K562 (cell line): Measurements from ENCODE around the gene CHCT1. TPM values are rescaled to one million over a fixed set of nuclear protein-coding genes. Genes with fewer than 3 reads are reported as not detected.
A peak's percentile ranks its signal among the peaks of the same experiment; 100 is the strongest.

Experiments used
- ATAC-seq: fragments of 200-7000 bp; cut with Tn5 transposase; 3 replicates; pipeline ENCODE4 v1.9.1; 2020; ENCODE audit warnings: moderate library complexity
- BruUV-seq: library from RNA; stranded (reverse); fragments of 400-500 nt; replicated peaks from 2 replicates; lab custom pipeline; 2021; lab: Mats Ljungman, UMichigan
- CTCF ChIA-PET: fragments of 300-600 bp; formaldehyde crosslinking; extraction: SDS; loops from one replicate; lab custom pipeline; 2021; ENCODE audit warnings: low intra/inter-chr PET ratio; lab: Yijun Ruan, JAX
- POLR2A ChIA-PET: fragments of 300-600, 350-650 bp; sonication (Branson Sonifier 250); formaldehyde crosslinking; extraction: SDS; loops from one replicate; lab custom pipeline; 2021; ENCODE audit warnings: antibody characterized with exemption, inconsistent platforms; lab: Yijun Ruan, JAX
- DNase-seq, 4 experiments: peaks; one replicate each; pipeline versions ENCODE4 v3.0.0 to v3.0.0-alpha.2; 2011 to 2018; ENCODE audit warnings: low spot score in 3 of 4, mixed read lengths in 3 of 4; ENCODE audit errors: extremely low read depth in 1 of 4
- FAIRE-seq: peaks from 2 replicates; lab custom pipeline; 2011; peaks lifted over from hg19 to GRCh38; lab: Jason Lieb, UNC
- H2AFZ ChIP-seq: 2 replicates; pipeline ENCODE4 v1.6.0; 2011; ENCODE audit warnings: low read depth, low read length, control low read depth, inconsistent platforms
- H3K27ac ChIP-seq: fragments of 200-600 bp; 3 replicates; pipeline ENCODE4 v1.8.0; 2011; ENCODE audit warnings: low read depth, mild to moderate bottlenecking, control low read depth, inconsistent platforms, low read length, moderate library complexity, mixed read lengths; ENCODE audit errors: extremely low read depth
- H3K27me3 ChIP-seq, 2 experiments: fragments of 300-600 bp in 1 of 2; 2 replicates in 1 of 2; 3 replicates in 1 of 2; pipeline versions ENCODE4 v1.6.0 to v1.8.0; 2011; ENCODE audit warnings: inconsistent platforms in 2 of 2, low read length in 2 of 2, mild to moderate bottlenecking in 1 of 2, mixed read lengths in 1 of 2, moderate library complexity in 1 of 2; ENCODE audit not compliant: control insufficient read depth in 2 of 2, insufficient read depth in 2 of 2
- H3K36me3 ChIP-seq: fragments of 300-600 bp; 3 replicates; pipeline ENCODE4 v1.8.0; 2011; ENCODE audit warnings: mild to moderate bottlenecking, low read length, inconsistent platforms; ENCODE audit not compliant: control insufficient read depth, insufficient read depth
- H3K4me1 ChIP-seq, 2 experiments: fragments of 200-600 bp in 1 of 2; replicated peaks in 1 of 2; 2 replicates in 1 of 2; 3 replicates in 1 of 2; pipeline versions ENCODE4 v1.5.1 to v1.8.0; 2011; ENCODE audit warnings: inconsistent platforms in 2 of 2, low read length in 2 of 2, mild to moderate bottlenecking in 1 of 2, mixed read lengths in 1 of 2, moderate library complexity in 1 of 2; ENCODE audit not compliant: control insufficient read depth in 2 of 2, insufficient read depth in 2 of 2
- H3K4me2 ChIP-seq: 2 replicates; pipeline ENCODE4 v1.6.1; 2011; ENCODE audit warnings: low read length, control low read depth, inconsistent platforms, mixed read lengths; ENCODE audit not compliant: insufficient read depth
- H3K4me3 ChIP-seq: fragments of 200-600 bp; sonication (generic), shearing (Covaris generic); 2 replicates; pipeline ENCODE4 v1.5.1; 2016; ENCODE audit warnings: control low read depth, inconsistent platforms
- H3K79me2 ChIP-seq: fragments of 200-600 bp; 3 replicates; pipeline ENCODE4 v1.8.0; 2011; ENCODE audit warnings: low read length, inconsistent platforms; ENCODE audit not compliant: control insufficient read depth, insufficient read depth
- H3K9ac ChIP-seq, 2 experiments: 2 replicates each; pipeline versions ENCODE4 v1.6.0 to v1.6.1; 2011; ENCODE audit warnings: low read depth in 2 of 2, low read length in 2 of 2, control low read depth in 1 of 2, inconsistent platforms in 1 of 2, mild to moderate bottlenecking in 1 of 2, mixed read lengths in 1 of 2; ENCODE audit not compliant: insufficient read depth in 1 of 2
- H3K9me1 ChIP-seq: one replicate; pipeline ENCODE4 v1.6.0; 2011; ENCODE audit warnings: inconsistent platforms, mild to moderate bottlenecking, low read length, moderate library complexity; ENCODE audit not compliant: control insufficient read depth, insufficient read depth
- H3K9me3 ChIP-seq: replicated peaks from 2 replicates; pipeline ENCODE4 v1.5.1; 2011; ENCODE audit warnings: low read depth, low read length, inconsistent platforms; ENCODE audit not compliant: control insufficient read depth, insufficient read depth
- H4K20me1 ChIP-seq: replicated peaks from 2 replicates; pipeline ENCODE4 v1.6.1; 2011; ENCODE audit warnings: low read length, inconsistent platforms, mixed read lengths; ENCODE audit not compliant: control insufficient read depth, insufficient read depth
- ZBTB49 ChIP-seq: sonication (generic); formaldehyde crosslinking; IDR thresholded peaks from 2 replicates; pipeline ENCODE4 v1.8.0; 2022; ENCODE audit warnings: missing genetic modification reagents, mild to moderate bottlenecking, borderline replicate concordance
- ZNF316 ChIP-seq: fragments of 450-650 bp; IDR thresholded peaks from 2 replicates; pipeline ENCODE4 v1.6.1; 2016
- WGBS: fragments of 100-300 bp; shearing (Covaris generic); methylation state at CpG from one replicate; pipeline ENCODE4 v1.1.6; 2016; ENCODE audit warnings: low coverage, mixed read lengths; ENCODE audit not compliant: insufficient coverage; ENCODE audit errors: missing lambda C conversion rate; 5-methylcytosine and 5-hydroxymethylcytosine counted together
- in situ Hi-C: fragments of 300-500 bp; cut with MboI; formaldehyde crosslinking; loops from 4 replicates; pipeline ENCODE4 v1.15.0; 2018; ENCODE audit warnings: inconsistent platforms, mixed read lengths
- intact Hi-C: fragments of 100-400 bp; cut with micrococcal nuclease; formaldehyde crosslinking; loops from 2 replicates; pipeline ENCODE4 v1.14.2; 2022
- polyA plus RNA-seq, 8 experiments: library from polyadenylated mRNA; depleted of rRNA in 4 of 8; stranded (reverse) in 5 of 8; unstranded in 3 of 8; fragments of >200 nt; fragmentation: Nextera tagmentation in 2 of 8; fragmentation: Illumina TruSeq in 1 of 8; extraction: Ambion mirVana in 2 of 8; extraction: Trizol in 1 of 8; gene quantifications; 2 replicates each; pipeline versions ENCODE4 v1.2.1 to v1.2.3, GENCODE V29; 2011 to 2014; ENCODE audit warnings: inconsistent platforms in 1 of 8, missing spikeins in 1 of 8
- total RNA-seq, 7 experiments: library from RNA; depleted of rRNA in 6 of 7; stranded (reverse); fragments of >200 nt in 6 of 7; fragmentation: Illumina TruSeq in 2 of 7; extraction: Trizol in 2 of 7; gene quantifications; 2 replicates each; pipeline versions ENCODE4 v1.2.1 to v1.2.3, GENCODE V29; 2011 to 2021; ENCODE audit warnings: low replicate concordance in 1 of 7

The CHCT1 gene
- total and polyA plus RNA-seq, 9 of the 15 experiments (the other 6 are each of a cell fraction or from before 2014, with no cell fraction given): not detected

- Histone ChIP-seq H3K9ac (no peak overlapping the region), H3K4me2 (no peak overlapping the region), H4K20me1 (no peaks in the 10 kb centered on the region), H3K4me3 (no peak overlapping the region), H3K9me1 (no peaks in the 10 kb centered on the region), H3K27me3 (no peaks in the 10 kb centered on the region), H3K27ac (no peak overlapping the region), H3K9me3 (no peaks in the 10 kb centered on the region), H3K36me3 (no peaks in the 10 kb centered on the region), H3K79me2 (no peaks in the 10 kb centered on the region), H2AFZ (no peak overlapping the region), H3K4me1 (peaks cover 2 to 4% of the 10 kb centered on the region in 2 experiments; a peak in 2 of 5 replicates)
- DNase-seq (no peak), FAIRE-seq (no peak), ATAC-seq (no peak)
- intact Hi-C loops (no loop called here), in situ Hi-C loops (no loop called here)
- BruUV-seq: no TSS peak
- 53% methylated on average over 2 of the region's 2 CpGs for WGBS
- ChIA-PET CTCF (interaction anchor here (0.6 kb wide), 1 partner anchor 53 kb away, joined by 3 read pairs; no protein-coding TSS in a partner anchor), POLR2A (interaction anchor here (0.6 kb wide), 1 partner anchor 889 kb away, joined by 3 read pairs; no protein-coding TSS in a partner anchor)
- TF ChIP-seq ZNF316 (0 out of 2 replicates have a peak, but pooled peaks have one; percentile 28), ZBTB49 (CRISPR knock-in tag) (no peak)
Measured at GRCh38 chr17:60416368-60416925, 5.8 kb upstream of the CHCT1 start.
